Activated CD4-positive, CD25-positive, alpha-beta regulatory T cell treated with anti-CD3 and anti-CD28 coated beads, Interleukin-2, amount 50 U/mL, for 16 hours (primary cell): ENCODE results near the gene MAML1.
A peak's percentile ranks its signal among the peaks of the same experiment; 100 is the strongest.
"Not testable (repeated sequence)": the region's sequence is repeated elsewhere in the genome, so short reads cannot be mapped to it uniquely, and the experiment has no call there.

Source experiments
- DNase-seq: peaks from one replicate; pipeline ENCODE4 v3.0.0-alpha.2; 2020; ENCODE audit warnings: low read depth, low spot score

The MAML1 gene

DNA sequence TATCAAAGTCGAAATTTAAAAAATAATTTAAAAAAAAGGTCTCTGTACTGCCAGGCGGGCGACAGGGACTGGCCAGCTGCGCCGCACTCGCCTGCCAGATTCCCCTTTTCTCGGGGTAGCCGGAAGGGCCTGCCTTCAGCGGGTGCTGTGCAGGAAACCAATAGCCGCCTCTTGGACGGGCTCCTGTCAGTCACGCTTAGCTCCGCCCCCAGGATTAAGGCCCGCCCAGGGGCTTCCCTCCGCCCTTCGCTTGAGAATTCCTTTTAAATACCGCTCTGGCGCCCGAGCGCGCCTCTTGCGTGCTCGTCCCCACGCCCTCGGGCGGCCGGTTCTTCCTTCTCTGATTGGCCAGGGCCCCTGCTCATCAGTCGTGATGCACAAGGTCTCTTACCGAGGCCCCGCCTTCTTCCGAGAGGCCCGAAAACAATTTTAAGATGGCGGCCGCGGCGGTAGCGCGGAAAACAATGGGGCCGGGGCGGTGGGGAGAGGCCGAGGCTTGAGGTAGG, at the start of gene MAML1:
TSS of gene MAML1 (plus strand) at position 411 of the 506 bp plus-strand sequence. CDS start 291 bp downstream, outside the sequence.
- DNase-seq: peak; percentile 99

- DNase-seq: not testable (repeated sequence)
Observed at GRCh38 chr5:179689212-179689611, 43.4 kb upstream of the MAML1 start.

GRCh38 chr5:179694561-179694960, 38.1 kb upstream of the MAML1 start:
- DNase-seq: no peak

- no peak for DNase-seq
Observed at GRCh38 chr5:179696603-179697002, 36.0 kb upstream of the MAML1 start.

- no peak for DNase-seq
Observed at GRCh38 chr5:179697108-179697507, 35.5 kb upstream of the MAML1 start.

DNA sequence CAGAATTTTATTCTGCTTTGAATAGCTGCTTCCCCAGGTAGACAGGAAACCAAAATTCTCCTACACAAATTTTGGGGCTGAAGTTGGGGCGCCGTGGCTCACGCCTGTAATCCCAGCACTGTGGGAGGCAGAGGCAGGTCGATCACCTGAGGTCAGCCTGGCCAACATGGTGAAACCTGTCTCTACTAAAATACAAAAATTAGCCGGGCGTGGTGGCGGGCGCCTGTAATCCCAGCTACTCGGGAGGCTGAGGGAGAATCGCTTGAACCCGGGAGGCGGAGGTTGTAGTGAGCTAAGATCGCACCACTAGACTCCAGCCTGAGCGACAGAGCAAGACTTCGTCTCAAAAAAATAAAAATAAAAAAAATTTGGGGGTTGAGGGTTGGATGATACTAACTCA, 35.1 kb upstream of the MAML1 start:
- not testable (repeated sequence) for DNase-seq

- peak; percentile 98 for DNase-seq
Observed at GRCh38 chr5:179697993-179698934, 34.4 kb upstream of the MAML1 start.

DNA sequence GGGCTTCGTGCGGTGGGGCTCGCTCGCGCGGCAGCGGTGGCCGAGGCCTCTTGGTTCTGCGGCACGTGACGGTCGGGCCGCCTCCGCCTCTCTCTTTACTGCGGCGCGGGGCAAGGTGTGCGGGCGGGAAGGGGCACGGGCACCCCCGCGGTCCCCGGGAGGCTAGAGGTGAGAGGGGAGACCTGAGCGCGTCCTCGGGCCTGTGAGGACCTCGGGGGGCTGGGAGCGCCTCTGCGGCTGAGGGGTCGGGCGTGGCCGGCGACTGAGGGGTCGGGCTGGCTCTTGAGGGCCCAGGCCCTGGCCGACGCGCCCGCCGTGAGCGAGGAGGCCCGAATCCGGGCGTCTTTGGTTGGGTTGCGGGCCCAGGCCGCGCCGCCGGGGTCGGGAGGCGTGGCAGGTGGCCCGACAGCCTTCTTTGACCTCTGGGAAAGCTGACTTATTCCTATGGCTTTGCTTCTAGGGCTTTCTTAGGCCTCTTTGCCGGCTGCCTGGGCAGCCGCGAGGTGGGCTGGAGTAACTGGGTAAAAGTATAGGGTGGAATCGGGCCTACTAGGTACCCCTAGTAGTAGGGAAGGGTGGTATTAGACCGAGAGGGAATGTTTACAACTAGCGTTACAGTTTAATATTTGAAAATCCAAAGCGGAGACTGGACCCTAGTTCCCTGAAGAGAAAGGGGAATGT, 33.5 kb upstream of the MAML1 start, which contains the start of gene CANX:
TSS of gene CANX (plus strand) at position 33 of the 681 bp plus-strand sequence. CDS start 6,715 bp downstream, outside the sequence.
- DNase-seq: no peak

GRCh38 chr5:179699616-179700237, 32.9 kb upstream of the MAML1 start:
- DNase-seq: no peak

DNA sequence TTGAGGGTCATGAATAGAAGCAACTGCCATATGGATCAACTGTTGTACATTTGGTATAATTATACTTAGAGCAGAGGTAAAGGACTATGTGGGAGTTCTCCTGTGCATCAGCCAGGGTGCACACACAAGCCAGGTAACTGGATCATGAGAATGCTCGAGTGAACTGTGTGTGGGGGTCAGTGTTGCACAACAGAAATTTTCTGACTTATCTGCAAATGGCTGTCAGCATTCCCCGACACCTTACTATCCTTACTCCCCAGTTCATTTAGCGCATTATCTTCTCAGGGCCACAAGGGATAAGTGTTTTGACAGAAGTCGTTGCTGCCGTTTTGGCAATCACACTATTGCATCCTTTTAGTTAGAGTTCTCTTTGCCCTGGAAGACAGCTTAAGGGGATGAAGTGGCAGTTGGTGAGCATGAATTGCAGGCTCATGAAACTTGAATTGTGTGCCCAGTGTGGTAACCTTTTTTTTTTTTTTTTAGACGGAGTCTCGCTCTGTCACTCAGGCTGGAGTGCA, 32.2 kb upstream of the MAML1 start:
- DNase-seq: no peak

GRCh38 chr5:179716286-179716685, 16.3 kb upstream of the MAML1 start:
- DNase-seq: no peak

GRCh38 chr5:179720222-179720621, 12.4 kb upstream of the MAML1 start:
- DNase-seq: no peak

- no peak for DNase-seq
Observed at GRCh38 chr5:179724163-179724562, 8.5 kb upstream of the MAML1 start.

DNA sequence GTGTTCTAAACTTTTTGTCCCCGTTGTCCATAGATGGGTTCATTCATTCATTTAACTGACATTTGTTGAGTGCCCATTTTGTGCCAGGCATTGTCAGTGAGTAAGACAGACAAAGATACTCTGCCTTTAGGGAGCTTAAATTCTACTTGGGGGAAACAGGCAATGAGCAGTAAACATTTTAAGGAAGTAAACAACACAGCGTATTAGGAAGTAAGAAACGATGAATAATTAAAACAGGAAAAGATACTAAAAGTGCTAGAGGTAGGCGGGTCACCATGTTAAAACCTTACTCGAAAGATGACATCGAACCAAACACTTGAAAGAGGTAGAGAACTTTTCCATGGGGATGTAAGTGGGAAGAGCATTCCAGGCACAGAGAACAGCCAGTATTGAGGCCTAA, 5.5 kb upstream of the MAML1 start:
- no peak for DNase-seq

- DNase-seq: no peak
Observed at GRCh38 chr5:179729303-179729702, 3.3 kb upstream of the MAML1 start.

- DNase-seq: no peak
Observed at GRCh38 chr5:179729727-179730126, 2.9 kb upstream of the MAML1 start.

DNA sequence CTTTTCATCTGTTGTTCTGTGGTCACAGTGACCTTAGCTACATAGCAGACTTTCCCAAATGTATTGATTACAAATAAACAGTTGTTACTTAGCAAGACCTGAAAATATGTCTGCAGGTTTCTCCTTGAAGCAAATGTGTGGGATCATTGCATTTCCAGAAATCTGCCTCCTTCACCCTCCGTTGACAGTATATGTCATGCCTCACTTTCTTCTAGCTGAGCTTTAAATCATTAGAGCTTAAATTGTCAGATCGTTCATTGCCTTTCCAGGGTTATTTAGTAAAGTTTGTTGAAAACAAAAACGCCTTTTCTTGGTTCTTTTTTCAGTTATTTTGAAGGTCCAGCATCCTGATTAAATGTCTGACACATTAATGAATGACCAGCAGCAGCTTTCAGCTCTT, 2.3 kb upstream of the MAML1 start:
- no peak for DNase-seq

DNA sequence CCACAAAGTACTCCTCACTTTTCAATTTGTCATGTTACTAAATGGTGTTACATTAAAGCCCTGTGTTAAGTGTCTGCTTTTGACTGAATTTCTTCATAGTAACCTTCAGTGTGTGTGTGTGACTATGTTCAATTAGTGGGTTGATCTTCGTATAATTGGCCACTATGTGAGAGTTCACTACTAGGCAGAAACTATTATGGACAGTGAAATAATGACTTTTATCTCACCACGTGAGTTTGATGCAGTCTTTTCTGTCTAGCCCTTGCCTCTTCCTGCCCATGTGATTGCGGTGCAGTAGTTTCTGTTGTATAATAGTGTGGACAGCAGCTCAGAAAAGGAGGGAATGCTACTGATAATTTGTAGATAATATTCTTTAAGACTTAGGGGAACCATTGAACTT, 1.8 kb upstream of the MAML1 start:
- DNase-seq: no peak

GRCh38 chr5:179731791-179732411, 721 bp upstream of the MAML1 start:
- no peak for DNase-seq

DNA sequence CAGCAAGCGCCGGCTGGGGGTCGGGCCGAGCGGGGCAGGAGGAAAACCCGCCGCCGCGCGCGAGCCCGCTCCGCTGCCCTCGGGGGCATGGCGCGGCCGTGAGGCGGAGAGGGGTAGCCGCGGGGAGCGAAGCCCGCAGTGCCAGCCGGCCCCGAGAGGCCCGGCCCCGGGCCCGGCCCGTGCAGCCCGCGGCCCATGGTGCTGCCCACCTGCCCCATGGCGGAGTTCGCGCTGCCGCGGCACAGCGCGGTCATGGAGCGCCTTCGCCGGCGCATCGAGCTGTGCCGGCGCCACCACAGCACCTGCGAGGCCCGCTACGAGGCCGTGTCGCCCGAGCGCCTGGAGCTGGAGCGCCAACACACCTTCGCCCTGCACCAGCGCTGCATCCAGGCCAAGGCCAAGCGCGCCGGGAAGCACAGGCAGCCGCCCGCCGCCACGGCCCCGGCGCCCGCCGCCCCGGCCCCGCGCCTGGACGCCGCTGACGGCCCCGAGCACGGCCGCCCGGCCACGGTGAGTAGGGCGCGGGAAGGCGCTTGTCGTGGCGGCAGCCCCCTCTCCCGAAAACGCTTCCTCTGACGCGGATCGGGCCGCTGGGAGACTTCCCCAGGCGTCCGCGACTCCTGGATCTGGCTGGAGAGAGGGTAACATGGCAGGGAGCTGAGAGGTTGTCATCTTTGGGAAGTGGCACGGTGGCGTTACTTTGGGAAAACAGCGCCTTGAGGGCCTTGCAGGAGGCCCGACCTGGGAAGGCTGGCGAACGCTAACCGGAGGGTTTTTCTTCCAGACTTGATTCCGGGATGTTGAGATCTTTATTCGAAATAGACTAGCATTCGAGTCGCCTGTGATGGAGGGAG, 523 bp downstream of the MAML1 start:
- peak; percentile 1 for DNase-seq
